Iris pigment epithelial cell (primary cell): ENCODE measurements around the gene SBDS.
"Not testable (repeated sequence)": the region's sequence is repeated elsewhere in the genome, so short reads cannot be mapped to it uniquely, and the experiment has no call there.

Source experiments
- DNase-seq: peaks from one replicate; pipeline ENCODE4 v3.0.0-alpha.2; 2011; ENCODE audit warnings: low read depth

Gene SBDS

GRCh38 chr7:66994691-66995049, 716 bp downstream of the SBDS start:
- DNase-seq: peak; percentile 77

- not testable (repeated sequence) for DNase-seq
Measured at GRCh38 chr7:66994051-66994450, 1.3 kb downstream of the SBDS start.

DNA sequence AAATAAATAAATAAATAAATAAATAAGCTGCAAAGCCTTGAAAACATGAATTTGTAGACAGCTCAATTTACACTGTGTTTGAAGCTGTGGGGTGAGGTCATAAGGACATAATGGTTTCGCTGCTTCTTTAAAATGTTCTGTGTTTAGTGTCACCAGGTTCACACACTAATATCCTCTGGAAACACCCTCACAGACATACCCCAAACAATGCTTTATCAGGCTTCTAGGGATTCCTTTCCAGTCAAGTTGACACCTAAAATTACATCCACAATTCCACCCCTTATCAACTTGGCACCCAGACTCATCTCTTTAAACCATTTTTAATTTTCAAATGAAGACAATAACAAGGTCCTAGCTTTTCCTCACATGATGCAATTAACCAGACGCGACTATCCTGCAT, 5.8 kb downstream of the SBDS start:
- not testable (repeated sequence) for DNase-seq

DNA sequence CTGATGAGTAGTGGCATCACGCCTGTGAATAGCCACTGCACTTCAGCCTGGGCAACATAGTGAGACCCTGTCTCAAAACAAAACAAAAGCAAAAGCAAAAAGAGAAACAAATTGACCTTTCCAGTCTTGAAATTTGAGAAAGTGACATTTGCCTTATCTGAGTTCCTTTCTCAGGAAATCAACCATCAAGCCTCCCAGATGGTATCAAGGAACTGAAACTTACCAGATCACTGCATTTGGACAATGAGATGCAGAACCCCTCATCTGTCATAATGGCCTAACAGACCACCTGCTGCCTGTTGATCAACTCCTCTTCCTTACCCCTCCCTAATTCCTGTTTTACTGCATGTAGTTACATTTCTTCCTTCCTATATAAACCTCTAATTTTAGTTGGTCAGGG, 15.1 kb downstream of the SBDS start:
- DNase-seq: not testable (repeated sequence)

DNA sequence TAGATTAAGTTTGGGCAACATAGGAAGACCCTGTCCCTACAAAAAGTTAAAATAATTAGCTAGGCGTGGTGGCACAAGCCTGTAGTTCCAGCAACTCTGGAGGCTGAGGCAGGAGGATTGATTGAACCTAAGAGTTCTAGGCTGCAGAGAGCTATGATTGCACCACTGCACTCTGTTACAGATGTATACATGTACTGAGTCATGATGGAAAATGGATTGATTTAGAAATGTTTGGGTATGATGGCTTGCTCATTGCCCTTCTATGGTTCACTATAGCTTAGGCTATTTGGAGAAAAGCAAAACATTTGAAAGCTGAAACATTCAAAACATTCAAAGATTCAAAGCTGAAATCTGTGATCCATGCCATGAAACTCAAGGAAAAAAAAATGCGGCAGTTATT, 16.4 kb downstream of the SBDS start:
- DNase-seq: peak; percentile 45

- not testable (repeated sequence) for DNase-seq
Measured at GRCh38 chr7:66978312-66978711, 17.1 kb downstream of the SBDS start.

- DNase-seq: no peak
Measured at GRCh38 chr7:66974986-66975590, 20.3 kb downstream of the SBDS start.

GRCh38 chr7:66970310-66970709, 25.1 kb downstream of the SBDS start:
- no peak for DNase-seq

DNA sequence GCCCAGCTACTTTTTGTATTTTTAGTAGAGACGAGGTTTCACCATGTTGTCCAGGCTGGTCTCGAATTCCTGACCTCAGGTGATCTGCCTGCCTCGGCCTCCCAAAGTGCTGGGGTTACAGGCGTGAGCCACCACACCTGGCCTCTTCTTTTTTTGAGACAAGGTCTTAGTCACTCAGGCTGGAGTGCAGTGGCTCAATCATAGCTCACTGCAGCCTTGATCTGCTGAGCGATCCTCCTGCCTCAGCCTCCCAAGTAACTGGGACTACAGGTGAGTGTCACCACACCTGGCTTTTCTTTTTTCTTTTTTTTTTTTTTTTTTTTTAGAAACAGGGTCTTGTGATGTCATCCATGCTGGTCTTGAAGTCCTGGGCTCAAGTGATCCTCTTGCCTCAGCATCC, 26.4 kb downstream of the SBDS start:
- DNase-seq: not testable (repeated sequence)

DNA sequence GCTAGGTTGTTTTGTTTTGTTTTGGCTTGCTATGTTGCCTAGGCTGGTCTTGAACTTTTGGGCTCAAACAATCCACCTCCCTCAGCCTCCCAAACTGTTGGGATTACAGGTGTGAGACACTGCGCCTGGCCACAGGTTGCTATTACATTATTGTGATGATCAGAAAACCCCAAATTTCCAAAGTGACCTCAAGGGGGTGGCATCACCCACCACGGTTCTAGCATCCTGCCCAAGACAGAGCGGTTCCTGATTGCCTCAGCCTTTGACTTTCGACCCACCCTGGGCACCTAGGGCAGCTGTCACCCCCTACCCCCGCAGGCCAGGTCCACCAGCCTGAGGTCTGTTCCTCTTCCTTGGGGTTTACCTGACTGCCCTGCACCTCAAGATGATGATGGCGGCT, 28.4 kb downstream of the SBDS start:
- no peak for DNase-seq

- peak; percentile 76 for DNase-seq
Measured at GRCh38 chr7:66964411-66964810, 31.0 kb downstream of the SBDS start.

- no peak for DNase-seq
Measured at GRCh38 chr7:66961096-66961495, 34.3 kb downstream of the SBDS start.

- no peak for DNase-seq
Measured at GRCh38 chr7:66960192-66960591, 35.2 kb downstream of the SBDS start.

DNA sequence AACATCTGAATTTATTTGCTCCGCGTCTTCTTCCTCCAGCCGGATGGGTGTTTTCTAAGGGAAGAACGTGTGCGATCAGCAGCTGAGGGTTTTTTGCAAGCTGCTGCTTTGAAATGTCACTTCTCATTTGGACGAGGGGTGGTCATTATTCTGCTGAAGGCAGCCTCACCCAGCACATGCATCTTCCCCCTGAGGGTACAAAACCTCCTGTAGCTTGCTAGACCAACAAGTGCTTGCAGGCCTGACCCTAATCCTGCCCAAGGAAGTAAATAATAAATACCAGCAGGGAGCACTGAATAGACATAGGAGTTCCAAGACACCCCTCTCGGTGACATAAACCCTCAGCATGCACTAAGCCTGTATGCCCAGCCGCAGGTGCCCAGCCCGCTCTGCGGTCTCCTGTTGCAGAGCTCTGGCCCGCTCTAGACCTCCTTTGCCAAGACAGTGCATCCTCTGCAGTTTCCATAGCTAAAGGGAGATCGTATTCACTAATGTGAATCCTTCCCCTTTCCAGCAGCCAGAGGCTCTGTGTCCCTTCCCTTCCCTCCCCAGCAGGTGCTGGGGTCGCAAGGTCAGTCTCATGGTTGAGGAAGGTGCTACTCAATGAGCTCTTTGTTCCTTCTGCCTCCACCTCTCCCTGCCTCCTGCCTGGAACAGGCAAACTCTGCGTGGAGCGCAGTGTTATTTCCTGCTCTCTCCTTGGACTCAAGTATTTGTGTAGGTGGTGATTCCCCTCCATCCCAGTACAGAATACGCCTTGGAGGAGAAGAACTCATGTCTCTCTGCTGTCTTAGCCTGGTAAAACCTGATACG, 36.6 kb downstream of the SBDS start:
- no peak for DNase-seq

DNA sequence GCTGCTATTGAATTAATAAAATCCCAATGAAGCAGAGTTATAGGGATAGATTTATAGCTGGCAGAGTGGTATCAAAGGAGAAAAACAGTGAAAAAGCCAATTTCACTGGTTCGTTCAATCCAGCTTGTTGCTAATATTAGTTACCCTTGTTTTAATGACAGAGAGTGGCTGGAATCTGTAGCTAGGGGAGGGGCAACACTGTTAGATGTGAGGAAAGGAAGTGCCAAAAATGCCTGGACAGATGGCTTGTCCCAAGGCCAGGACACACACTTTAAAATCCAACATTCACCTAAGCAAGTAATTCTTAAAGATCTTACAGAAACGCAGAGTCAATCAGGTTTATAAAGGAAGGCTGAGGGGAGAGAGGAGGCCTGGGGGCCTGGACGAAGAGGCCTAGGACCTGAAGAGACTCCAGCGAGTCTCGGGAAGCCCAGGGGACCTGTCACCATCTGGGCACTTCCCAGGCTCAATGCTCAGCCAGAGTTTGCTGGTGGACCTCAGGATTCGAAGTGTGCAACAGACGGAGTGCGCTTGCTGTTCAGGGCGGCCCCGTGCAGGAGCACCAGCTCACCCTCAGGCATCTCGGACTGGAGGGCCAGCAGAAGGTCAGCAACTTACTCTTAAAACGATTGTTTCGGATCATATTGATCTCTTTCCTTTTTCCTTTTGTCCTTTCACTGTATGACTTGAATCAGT, 37.6 kb downstream of the SBDS start:
- DNase-seq: no peak

DNA sequence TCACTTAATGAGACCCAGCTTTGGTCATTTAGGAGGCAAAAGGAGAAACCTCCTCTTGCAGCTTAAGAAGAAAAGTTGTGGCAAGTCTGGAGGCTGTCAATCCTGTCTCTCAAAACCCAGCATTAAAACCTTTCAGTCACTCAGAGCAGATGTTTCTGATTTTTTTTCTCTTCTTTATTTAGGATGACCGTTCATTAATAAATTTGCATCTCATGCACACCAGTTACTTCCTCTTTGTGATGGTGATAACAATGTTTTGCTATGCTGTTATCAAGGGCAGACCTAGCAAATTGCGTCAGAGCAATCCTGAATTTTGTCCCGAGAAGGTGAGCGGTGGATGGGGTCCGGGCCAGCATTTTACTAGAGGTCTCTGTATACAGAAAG, 42.4 kb downstream of the SBDS start:
- DNase-seq: no peak

DNA sequence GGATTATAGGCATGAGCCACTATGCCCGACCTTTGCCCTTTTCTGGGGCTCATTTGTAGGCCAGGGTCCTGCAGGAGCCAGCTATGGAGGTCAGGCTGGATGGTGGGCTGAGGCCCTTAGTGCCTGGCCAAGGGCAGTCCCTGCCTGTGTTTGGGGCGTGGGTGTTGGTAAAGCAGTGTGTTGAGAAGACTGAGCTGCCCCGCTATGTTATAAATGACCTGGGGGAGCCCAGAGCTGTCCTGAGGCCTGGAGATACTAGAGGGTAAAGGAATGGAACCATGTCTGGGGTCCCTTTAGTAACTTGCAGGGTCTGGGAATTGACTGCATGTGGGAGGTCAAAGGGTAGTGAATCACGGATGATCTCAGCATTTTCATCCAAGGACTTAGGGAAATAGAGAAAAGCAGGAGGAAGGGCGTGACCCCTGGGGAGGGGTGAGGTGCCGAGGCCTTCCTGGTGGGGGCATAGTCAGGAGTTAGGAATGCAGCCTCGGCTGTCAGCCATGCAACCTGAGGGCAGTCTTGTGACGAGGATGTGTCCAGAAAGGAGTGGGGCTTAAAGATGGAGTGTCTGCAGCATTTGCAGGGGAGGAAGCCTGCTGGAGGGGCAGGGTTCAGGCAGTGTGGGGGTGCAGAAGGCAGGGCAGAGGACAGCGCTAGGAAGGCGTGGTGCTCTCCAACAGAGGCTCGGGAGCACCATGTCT, 42.9 kb downstream of the SBDS start:
- peak; percentile 63 for DNase-seq

DNA sequence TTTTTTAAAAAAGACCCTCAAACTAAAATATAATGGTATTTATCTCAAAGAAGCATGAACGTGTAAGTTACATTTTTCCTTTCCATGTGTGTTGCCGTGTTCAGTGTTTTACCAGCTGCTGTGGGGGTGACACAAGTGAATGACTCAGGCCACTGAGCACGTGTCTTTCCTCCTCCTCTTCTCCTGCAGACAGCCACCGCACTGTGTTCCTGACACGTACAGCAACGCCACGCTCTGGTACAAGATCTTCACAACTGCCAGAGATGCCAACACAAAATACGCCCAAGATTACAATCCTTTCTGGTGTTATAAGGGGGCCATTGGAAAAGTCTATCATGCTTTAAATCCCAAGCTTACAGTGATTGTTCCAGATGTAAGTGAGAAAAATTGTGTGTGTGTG, 44.6 kb downstream of the SBDS start:
- DNase-seq: no peak

- DNase-seq: no peak
Measured at GRCh38 chr7:66950311-66950710, 45.1 kb downstream of the SBDS start.

DNA sequence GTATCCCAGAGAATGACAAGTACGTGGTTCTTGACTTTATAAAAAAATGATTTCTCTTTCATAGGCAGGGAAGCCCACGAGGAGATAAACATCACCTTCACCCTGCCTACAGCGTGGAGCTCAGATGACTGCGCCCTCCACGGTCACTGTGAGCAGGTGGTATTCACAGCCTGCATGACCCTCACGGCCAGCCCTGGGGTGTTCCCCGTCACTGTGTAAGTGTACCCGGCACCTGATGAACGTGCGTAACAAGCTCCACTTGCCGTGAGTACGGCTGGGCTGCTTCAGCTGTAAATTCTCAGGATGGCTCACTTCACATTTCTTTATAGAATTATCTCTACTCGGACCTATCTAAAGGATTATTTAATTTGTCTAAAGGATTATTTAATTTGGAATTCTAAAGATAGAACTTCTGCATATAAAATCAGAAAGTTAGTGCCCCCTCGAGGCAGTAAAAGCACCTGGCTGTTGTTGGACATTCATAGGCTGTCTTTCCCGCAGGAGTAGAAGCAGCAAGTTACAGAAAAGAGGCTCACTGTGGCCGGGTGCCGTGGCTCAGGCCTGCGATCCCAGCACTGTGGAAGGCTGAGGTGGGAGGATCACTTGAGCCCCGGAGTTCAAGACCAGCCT, 46.8 kb downstream of the SBDS start:
- DNase-seq: no peak

DNA sequence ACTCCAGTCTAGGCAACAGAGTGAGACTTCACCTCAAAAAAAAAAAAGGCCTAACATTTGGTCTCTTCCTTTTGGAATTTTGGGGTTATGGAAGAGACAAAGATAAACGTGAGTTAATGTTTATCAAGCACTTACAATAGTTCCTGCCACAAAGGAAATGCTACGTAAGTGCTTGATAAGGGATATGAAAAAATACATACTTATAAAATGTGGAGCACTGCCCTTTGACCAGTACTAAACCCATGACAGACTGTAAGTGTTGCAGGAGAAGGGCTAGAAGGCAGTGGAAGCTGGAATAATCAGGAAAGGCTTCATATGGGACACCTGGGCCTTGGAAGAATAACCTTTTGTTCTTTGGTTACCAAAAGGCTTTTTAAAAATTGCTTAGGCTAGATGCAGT, 48.8 kb downstream of the SBDS start:
- no peak for DNase-seq

DNA sequence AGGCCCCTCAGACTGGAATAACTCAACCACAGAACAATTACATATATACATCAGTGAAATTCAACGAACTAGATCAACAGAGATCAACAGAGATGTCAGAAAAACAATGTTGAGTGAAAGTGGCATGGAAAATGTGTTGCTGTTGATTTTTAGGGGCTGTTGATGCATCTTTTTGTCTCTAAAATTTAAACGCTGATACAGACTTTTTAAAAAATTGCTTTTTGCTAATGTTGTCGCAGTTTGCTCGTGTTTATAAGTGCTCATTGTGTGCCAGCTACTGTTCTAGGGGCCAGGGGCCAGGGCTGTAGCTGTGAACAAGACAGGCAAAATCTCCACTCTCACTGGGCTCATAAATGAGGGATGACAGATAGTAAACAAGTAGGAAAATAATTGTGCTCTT, 56.1 kb downstream of the SBDS start:
- DNase-seq: no peak
